ENCODE measurements around the gene FOXP1.

Gene FOXP1

GRCh38 chr3:71000483-71000882 lies 583.0 kb downstream of the FOXP1 start:
- in situ Hi-C loops (cut with MboI; ENCODE audit: low pct_unique_long_range_greater_than_20kb, low sequenced_read_pairs, unreplicated experiment) = loop anchor here (25.0 kb wide), 1 partner anchor 587 kb away; the partner anchor contains the start of gene FOXP1
- DNase-seq (ENCODE audit: low spot score) = no peak
- TF ChIP-seq CTCF (IDR thresholded peaks at IDR 0.05; ENCODE audit: extremely low read depth, insufficient read depth, missing control alignments) = no peak

GRCh38 chr3:70999730-71000129 lies 583.8 kb downstream of the FOXP1 start:
- in situ Hi-C loops (cut with MboI; ENCODE audit: low pct_unique_long_range_greater_than_20kb, low sequenced_read_pairs, unreplicated experiment) = loop anchor here (25.0 kb wide), 1 partner anchor 588 kb away; the partner anchor contains the start of gene FOXP1
- TF ChIP-seq CTCF (IDR thresholded peaks at IDR 0.05; ENCODE audit: extremely low read depth, insufficient read depth, missing control alignments) = no peak
- no peak for DNase-seq (ENCODE audit: low spot score)

GRCh38 chr3:70996082-70996481 lies 587.4 kb downstream of the FOXP1 start:
- in situ Hi-C loops (cut with MboI; ENCODE audit: low pct_unique_long_range_greater_than_20kb, low sequenced_read_pairs, unreplicated experiment) = no loop called here
- TF ChIP-seq CTCF (IDR thresholded peaks at IDR 0.05; ENCODE audit: extremely low read depth, insufficient read depth, missing control alignments) = no peak
- DNase-seq (ENCODE audit: low spot score) = no peak

GRCh38 chr3:70994644-70995043 lies 588.9 kb downstream of the FOXP1 start:
- in situ Hi-C loops (cut with MboI; ENCODE audit: low pct_unique_long_range_greater_than_20kb, low sequenced_read_pairs, unreplicated experiment) = no loop called here
- DNase-seq (ENCODE audit: low spot score) = no peak
- no peak for TF ChIP-seq CTCF (IDR thresholded peaks at IDR 0.05; ENCODE audit: extremely low read depth, insufficient read depth, missing control alignments)

GRCh38 chr3:70992562-70993204 lies 590.8 kb downstream of the FOXP1 start:
- in situ Hi-C loops (cut with MboI; ENCODE audit: low pct_unique_long_range_greater_than_20kb, low sequenced_read_pairs, unreplicated experiment) = no loop called here
- DNase-seq (ENCODE audit: low spot score) = no peak
- TF ChIP-seq CTCF (IDR thresholded peaks at IDR 0.05; ENCODE audit: extremely low read depth, insufficient read depth, missing control alignments) = no peak

GRCh38 chr3:70992131-70992530 lies 591.4 kb downstream of the FOXP1 start:
- in situ Hi-C loops (cut with MboI; ENCODE audit: low pct_unique_long_range_greater_than_20kb, low sequenced_read_pairs, unreplicated experiment) = no loop called here
- TF ChIP-seq CTCF (IDR thresholded peaks at IDR 0.05; ENCODE audit: extremely low read depth, insufficient read depth, missing control alignments) = no peak
- DNase-seq (ENCODE audit: low spot score) = no peak

All from GM13977 (cell line).